RWPE2 (cell line): ENCODE results near the gene CC2D1A.

Experiments used
- ATAC-seq: fragments of 200-7000 bp; cut with Tn5 transposase; 3 replicates; pipeline ENCODE4 v1.9.1; 2021; ENCODE audit warnings: low read depth
- DNase-seq: peaks from one replicate; pipeline ENCODE4 v3.0.0-alpha.2; 2020; ENCODE audit warnings: low spot score
- H3K27ac ChIP-seq: fragments of 450-650 bp; 2 replicates; pipeline ENCODE4 v1.5.1; 2017; ENCODE audit warnings: mild to moderate bottlenecking; ENCODE audit not compliant: poor library complexity, severe bottlenecking
- H3K27me3 ChIP-seq: fragments of 250-450 bp; sonication (Bioruptor Pico); 2 replicates; pipeline ENCODE4 v1.5.1; 2021; ENCODE audit warnings: mild to moderate bottlenecking, moderate library complexity; ENCODE audit not compliant: insufficient read depth, poor library complexity, severe bottlenecking
- H3K36me3 ChIP-seq: fragments of 250-450 bp; sonication (Bioruptor Pico); 2 replicates; pipeline ENCODE4 v1.5.1; 2020; ENCODE audit warnings: low read depth, mild to moderate bottlenecking, moderate library complexity
- H3K4me1 ChIP-seq: fragments of 250-450 bp; sonication (Bioruptor Pico); 2 replicates; pipeline ENCODE4 v1.5.1; 2021; ENCODE audit warnings: mild to moderate bottlenecking, moderate library complexity; ENCODE audit not compliant: insufficient read depth, poor library complexity, severe bottlenecking
- H3K4me3 ChIP-seq: fragments of 250-450 bp; sonication (Bioruptor Pico); 2 replicates; pipeline ENCODE4 v1.5.1; 2021; ENCODE audit warnings: mild to moderate bottlenecking, moderate library complexity; ENCODE audit not compliant: severe bottlenecking
- H3K9me3 ChIP-seq: fragments of 250-450 bp; sonication (Bioruptor Pico); 2 replicates; pipeline ENCODE4 v1.5.1; 2021; ENCODE audit warnings: mild to moderate bottlenecking, moderate library complexity; ENCODE audit not compliant: severe bottlenecking
- TF ChIP-seq, protein P1 (sequence below): fragments of 450-650 bp; IDR thresholded peaks from one replicate; pipeline ENCODE4 v1.5.1; 2017; ENCODE audit warnings: mild to moderate bottlenecking, moderate library complexity; ENCODE audit not compliant: poor library complexity, severe bottlenecking

Gene CC2D1A

DNA sequence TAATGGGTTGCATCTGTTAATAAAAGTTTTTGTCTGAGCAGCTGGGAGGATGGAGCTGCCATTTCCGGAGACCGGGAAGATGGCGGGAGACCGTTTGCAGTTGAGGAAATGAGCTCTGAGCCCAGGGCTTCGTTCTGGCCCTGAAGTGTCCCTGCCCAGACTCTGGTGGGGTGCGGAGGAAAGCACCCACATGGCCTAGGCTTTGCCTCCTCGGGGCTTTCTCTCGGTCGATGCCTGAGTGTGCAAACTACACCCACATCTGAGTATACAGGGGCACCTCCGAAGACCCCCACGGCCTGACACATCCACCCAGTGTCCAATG is 44.6 kb upstream of the CC2D1A start:
- ATAC-seq (no peak), DNase-seq (no peak)
- peak overlapping the region; percentile 98 for H3K27ac ChIP-seq
- H3K4me1 ChIP-seq, result peaks cover 12% of the 10 kb centered on the region
- no peak overlapping the region for H3K4me3 ChIP-seq
- no peaks in the 10 kb centered on the region for H3K9me3 ChIP-seq
- H3K27me3 ChIP-seq, result peaks cover 3% of the 10 kb centered on the region
- TF ChIP-seq, protein P1, sequence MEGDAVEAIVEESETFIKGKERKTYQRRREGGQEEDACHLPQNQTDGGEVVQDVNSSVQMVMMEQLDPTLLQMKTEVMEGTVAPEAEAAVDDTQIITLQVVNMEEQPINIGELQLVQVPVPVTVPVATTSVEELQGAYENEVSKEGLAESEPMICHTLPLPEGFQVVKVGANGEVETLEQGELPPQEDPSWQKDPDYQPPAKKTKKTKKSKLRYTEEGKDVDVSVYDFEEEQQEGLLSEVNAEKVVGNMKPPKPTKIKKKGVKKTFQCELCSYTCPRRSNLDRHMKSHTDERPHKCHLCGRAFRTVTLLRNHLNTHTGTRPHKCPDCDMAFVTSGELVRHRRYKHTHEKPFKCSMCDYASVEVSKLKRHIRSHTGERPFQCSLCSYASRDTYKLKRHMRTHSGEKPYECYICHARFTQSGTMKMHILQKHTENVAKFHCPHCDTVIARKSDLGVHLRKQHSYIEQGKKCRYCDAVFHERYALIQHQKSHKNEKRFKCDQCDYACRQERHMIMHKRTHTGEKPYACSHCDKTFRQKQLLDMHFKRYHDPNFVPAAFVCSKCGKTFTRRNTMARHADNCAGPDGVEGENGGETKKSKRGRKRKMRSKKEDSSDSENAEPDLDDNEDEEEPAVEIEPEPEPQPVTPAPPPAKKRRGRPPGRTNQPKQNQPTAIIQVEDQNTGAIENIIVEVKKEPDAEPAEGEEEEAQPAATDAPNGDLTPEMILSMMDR, result no peak
- no peaks in the 10 kb centered on the region for H3K36me3 ChIP-seq

DNA sequence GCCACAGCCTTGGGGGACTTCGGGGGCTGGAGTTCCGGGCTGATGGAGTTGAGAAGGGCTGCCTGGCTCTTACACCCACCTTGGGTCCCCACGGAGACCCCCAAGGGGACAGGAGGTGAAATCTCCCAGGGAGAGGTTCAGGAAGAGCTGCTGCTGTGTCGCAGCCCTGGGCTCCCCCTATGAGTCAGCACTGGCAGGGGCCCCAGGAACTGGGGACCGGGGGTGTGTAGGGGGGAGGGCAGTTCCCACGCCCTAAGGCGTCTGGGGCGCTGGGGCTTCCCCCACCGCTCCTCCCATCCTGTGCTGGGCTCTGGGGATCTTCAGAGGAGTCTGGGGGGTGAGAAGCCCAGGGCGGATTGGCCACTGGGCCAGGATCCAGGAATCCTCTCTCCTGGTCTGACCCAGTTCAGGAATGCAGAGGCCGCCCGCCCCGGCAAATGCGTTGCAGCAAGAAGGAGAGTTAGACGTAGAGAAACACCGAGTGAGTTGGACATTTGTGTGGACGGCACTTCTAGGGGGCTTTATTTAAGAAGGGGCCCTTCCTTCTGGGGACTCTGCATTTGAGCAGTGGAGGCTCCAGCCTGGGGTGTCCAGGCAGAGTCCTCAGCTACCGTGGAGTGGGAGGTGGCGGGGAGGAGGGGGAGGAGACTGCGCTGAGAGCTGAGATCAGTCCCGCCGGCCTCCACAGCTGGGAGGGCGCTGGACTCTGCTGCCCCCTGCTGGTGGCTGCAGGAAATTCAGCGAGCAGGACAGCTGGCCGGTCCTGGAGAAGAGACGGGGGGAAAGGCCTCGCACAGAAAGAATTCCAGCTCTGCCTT is 44.1 kb upstream of the CC2D1A start:
- DNase-seq, result peak; percentile 89

DNA sequence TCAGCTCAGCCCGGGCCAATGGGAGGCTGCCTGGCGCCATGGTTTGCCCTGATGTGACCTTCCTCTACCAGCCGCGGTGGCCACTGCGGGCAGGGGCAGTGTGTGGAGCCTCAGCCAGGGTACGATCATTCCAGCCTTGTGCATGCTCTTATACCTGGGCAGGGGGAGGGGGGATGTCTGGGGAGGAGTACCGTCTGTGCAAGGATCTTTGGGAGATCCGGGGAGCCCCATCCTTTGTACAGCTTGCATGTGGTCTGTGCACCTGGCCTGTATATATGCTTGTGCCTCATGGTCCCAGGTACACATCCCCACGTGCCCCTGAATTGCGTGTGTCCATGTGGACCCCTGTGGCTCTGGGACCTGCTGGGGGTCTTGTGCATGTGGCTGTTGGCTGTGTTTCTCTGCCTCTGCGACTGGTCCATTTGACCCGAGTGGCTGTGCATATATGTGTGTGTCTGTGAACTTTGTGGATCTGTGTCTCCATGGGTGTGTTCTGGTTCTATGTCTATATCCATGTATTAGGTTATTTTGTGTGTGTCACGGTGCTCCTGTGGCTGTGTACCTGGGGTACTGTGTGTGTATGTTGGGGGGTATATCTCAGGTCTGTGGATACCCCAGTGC is 41.8 kb upstream of the CC2D1A start:
- no peak for DNase-seq
- H3K36me3 ChIP-seq, result no peaks in the 10 kb centered on the region
- TF ChIP-seq, protein P1, result no peak
- no peak overlapping the region for H3K4me3 ChIP-seq
- H3K9me3 ChIP-seq, result no peaks in the 10 kb centered on the region
- H3K4me1 ChIP-seq, result peaks cover 7% of the 10 kb centered on the region
- ATAC-seq, result no peak
- no peak overlapping the region for H3K27ac ChIP-seq
- H3K27me3 ChIP-seq, result peaks cover 4% of the 10 kb centered on the region

More for the DNA sequence above, 44.1 kb upstream of the CC2D1A start:
- ATAC-seq, result peak; percentile 70
- TF ChIP-seq, protein P1, result peak; percentile 98
- H3K36me3 ChIP-seq, result no peaks in the 10 kb centered on the region
- H3K4me3 ChIP-seq, result peak overlapping the region; percentile 16
- H3K27me3 ChIP-seq, result peaks cover 4% of the 10 kb centered on the region
- peaks cover 12% of the 10 kb centered on the region for H3K4me1 ChIP-seq
- peak overlapping the region; percentile 98 for H3K27ac ChIP-seq
- no peaks in the 10 kb centered on the region for H3K9me3 ChIP-seq

DNA sequence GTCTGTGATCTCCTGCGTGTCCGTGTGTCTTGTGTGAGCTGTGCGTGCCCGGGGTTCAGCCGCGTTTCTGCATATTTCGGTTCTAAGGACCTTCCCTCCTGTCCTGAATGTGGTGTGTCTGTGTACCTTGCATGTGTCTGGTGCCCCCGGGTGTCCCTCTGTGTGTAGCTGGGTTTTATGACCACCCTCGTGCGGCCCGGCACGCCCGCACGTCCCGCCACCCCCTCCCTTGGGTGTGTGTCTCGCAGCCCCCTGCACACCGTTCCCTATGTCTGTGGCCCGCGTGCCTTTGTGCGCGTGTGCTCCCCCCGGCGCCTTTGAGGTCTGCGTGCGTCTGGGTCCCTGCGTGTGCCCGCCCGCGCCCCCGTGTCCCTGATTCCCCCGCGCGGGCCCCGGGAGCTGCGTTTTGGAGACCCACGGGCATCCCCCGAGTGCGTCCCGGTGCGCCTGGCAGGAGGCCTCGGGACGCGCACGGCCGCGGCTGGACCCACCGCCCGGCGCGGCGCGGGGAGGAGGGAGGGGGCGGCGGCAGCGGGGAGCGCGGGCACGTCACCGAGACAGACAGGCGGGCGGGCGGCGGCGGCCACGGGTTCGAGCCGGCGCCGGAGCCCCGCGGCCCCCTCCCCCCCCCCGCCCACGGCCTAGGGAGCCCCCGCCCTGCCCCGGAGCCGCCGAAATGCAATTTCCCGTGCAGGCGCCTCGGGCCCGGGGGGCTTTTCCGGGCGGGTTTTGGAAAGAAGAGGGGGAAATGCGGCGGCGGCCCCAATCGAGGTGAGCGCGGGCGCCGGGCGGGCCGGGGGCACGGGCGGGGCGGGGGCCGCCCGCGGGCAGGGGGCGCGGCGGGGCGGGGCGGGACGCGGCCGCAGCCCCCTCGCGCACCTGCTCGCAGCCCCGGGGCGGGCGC is 41.1 kb upstream of the CC2D1A start:
- H3K27me3 ChIP-seq, result peaks cover 4% of the 10 kb centered on the region
- H3K9me3 ChIP-seq, result no peaks in the 10 kb centered on the region
- no peak overlapping the region for H3K27ac ChIP-seq
- H3K36me3 ChIP-seq, result no peaks in the 10 kb centered on the region
- ATAC-seq, result no peak
- DNase-seq, result peak; percentile 44
- H3K4me1 ChIP-seq, result peaks cover 5% of the 10 kb centered on the region
- peak overlapping the region; percentile 31 for H3K4me3 ChIP-seq
- TF ChIP-seq, protein P1, result no peak
